Rectal smooth muscle tissue (tissue), 1 donor: ENCODE measurements around the gene PTPMT1.
"Not testable (repeated sequence)": the region's sequence is repeated elsewhere in the genome, so short reads cannot be mapped to it uniquely, and the experiment has no call there.

ENCODE experiments used
- H3K27ac ChIP-seq: one replicate; pipeline ENCODE4 v1.7.0; 2013; ENCODE audit warnings: low read depth, low read length, inconsistent platforms
- H3K27me3 ChIP-seq: one replicate; pipeline ENCODE4 v1.7.0; 2013; ENCODE audit warnings: low read length; ENCODE audit not compliant: control insufficient read depth, insufficient read depth
- H3K36me3 ChIP-seq: one replicate; pipeline ENCODE4 v1.7.0; 2013; ENCODE audit warnings: low read length; ENCODE audit not compliant: control insufficient read depth, insufficient read depth
- H3K4me1 ChIP-seq: one replicate; pipeline ENCODE4 v1.7.0; 2013; ENCODE audit warnings: low read length; ENCODE audit not compliant: control insufficient read depth, insufficient read depth
- H3K4me3 ChIP-seq: one replicate; pipeline ENCODE4 v1.7.0; 2013; ENCODE audit warnings: low read length
- H3K9ac ChIP-seq: one replicate; pipeline ENCODE4 v1.7.0; 2013; ENCODE audit warnings: low read length

The PTPMT1 gene, protein sequence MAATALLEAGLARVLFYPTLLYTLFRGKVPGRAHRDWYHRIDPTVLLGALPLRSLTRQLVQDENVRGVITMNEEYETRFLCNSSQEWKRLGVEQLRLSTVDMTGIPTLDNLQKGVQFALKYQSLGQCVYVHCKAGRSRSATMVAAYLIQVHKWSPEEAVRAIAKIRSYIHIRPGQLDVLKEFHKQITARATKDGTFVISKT

DNA sequence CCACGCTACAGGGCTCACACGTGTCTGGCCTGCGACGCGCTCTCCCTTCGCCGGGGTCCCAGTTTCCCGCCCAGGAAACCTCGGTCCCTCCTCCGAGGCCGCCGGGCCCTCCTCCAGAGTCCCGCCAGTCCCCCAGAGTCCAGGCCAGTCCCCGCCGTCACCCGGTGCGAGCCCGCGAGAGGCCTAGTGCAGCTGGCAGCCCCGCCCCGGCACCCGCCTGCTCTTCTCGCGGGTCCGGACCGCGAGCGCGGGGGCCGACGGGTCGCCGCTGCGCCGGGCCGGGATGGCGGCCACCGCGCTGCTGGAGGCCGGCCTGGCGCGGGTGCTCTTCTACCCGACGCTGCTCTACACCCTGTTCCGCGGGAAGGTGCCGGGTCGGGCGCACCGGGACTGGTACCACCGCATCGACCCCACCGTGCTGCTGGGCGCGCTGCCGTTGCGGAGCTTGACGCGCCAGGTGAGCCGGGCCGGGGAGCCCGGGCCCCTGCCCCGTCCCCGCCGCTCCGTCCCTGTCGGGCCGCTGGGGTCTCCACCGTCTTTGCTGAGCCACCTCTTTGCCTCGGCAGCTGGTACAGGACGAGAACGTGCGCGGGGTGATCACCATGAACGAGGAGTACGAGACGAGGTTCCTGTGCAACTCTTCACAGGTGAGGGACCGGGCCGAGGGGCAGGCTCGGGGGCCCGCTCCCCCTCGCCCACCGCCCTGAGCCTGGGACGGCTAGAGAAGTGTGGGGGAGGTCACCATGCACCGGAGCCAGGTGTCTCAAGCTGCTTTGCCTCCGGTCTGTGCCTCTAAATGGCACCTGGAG is at the start of gene PTPMT1:
Gene PTPMT1, plus strand, starts transcription at position 260 of the 809 bp plus-strand sequence. Its CDS starts 24 bp downstream, at position 284.
- Histone ChIP-seq H3K4me1 (peaks cover 5% of the 10 kb centered on the region), H3K36me3 (peaks cover 3% of the 10 kb centered on the region), H3K27me3 (no peaks in the 10 kb centered on the region), H3K9ac (peak within 1 kb of the TSS; percentile 77), H3K27ac (peak within 1 kb of the TSS; percentile 79), H3K4me3 (peak within 1 kb of the TSS; percentile 88)

DNA sequence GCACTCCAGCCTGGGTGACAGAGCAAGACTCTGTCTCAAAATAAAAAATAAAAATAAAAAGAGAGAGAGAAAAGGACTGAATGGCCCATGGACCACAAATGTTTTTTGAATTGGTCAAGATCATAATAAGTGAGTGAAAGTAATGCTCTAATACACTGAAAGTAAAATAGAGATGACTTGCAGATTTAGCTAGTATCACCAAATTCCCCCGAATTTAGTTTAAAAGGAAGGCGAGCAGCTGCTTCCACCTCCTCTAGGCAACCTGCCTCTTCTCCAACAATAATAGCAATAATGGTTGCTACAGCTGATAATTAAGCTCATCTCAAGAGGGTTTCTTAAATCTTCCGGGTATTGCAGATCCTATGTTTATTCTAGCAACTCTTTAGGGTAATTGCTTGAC is 49.2 kb upstream of the PTPMT1 start:
- no peak overlapping the region for H3K9ac ChIP-seq
- no peak overlapping the region for H3K4me3 ChIP-seq
- no peaks in the 10 kb centered on the region for H3K36me3 ChIP-seq
- peaks cover 28% of the 10 kb centered on the region for H3K4me1 ChIP-seq
- no peaks in the 10 kb centered on the region for H3K27me3 ChIP-seq
- no peak overlapping the region for H3K27ac ChIP-seq

DNA sequence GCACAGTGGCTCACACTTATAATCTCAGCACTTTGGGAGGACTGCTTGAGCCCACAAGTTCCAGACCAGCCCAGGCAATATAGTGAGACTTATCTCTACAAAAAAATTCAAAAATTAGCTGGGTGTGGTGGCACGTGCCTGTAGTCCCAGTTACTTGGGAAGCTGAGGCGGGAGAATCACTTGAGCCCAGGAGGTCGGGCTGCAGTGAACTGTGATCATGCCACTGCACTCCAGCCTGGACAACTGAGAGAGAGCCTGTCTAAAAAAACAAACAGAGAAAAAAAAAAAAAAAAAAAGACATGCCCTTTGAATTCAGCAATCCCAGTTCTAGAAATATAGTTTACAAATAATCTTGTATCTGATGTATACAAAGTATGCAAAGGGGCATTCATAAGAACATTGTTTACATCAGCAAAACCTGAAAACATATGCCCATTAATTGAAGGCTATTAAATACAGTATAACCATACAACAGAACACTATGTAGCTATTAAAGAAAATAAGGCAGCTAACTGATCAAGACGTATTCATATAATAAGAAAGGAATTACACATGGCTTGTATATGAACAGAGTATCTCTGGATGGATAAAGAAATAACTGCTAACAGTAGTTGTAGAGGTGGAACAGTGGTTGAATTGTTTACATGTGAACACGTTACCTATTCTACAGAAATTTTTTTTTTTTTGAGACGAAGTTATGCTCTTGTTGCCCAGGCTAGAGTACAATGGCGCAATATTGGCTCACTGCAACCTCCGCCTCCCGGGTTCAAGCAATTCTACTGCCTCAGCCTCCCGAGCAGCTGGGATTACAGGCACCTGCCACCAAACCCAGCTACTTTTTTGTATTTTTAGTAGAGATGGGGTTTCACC is 48.2 kb upstream of the PTPMT1 start:
- Histone ChIP-seq H3K36me3 (no peaks in the 10 kb centered on the region), H3K9ac (no peak overlapping the region), H3K4me1 (peaks cover 35% of the 10 kb centered on the region), H3K27me3 (no peaks in the 10 kb centered on the region), H3K4me3 (no peak overlapping the region), H3K27ac (no peak overlapping the region)

DNA sequence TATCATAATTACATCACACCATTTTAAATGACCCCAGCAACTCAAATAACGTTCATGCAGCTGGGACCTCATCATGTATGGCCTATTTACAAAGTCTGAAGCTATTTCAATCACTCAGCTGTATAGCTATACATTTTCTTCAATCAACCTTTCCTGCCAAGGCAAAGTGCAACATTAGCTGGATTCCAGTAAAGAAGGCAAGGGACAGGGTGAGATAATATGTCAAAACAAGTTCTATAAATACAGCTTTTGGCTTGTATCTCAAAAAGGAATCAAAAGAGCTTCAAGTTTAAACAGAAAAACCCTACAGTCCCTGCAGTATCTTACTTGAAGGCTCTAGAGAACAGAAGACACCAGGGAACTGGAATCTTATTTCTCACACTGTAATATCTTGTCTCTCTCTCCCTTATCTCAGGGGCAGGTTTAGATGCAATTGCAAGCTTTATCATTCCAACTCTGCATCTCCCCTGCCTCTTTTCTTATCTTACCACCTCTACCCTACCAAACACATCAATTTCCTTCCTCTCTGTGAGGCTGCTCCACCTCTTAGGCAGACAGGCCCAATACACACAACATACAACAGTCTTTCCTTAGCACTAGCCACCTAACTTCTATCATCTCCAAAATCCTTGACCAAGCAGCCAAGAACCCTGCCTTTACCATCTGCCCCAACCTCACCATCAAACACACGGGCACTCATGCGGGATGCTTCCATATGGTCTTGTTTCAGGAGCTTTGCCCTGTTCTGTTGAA is 47.0 kb upstream of the PTPMT1 start:
- Histone ChIP-seq H3K4me1 (peaks cover 39% of the 10 kb centered on the region), H3K27me3 (no peaks in the 10 kb centered on the region), H3K27ac (no peak overlapping the region), H3K4me3 (no peak overlapping the region), H3K36me3 (no peaks in the 10 kb centered on the region), H3K9ac (no peak overlapping the region)

DNA sequence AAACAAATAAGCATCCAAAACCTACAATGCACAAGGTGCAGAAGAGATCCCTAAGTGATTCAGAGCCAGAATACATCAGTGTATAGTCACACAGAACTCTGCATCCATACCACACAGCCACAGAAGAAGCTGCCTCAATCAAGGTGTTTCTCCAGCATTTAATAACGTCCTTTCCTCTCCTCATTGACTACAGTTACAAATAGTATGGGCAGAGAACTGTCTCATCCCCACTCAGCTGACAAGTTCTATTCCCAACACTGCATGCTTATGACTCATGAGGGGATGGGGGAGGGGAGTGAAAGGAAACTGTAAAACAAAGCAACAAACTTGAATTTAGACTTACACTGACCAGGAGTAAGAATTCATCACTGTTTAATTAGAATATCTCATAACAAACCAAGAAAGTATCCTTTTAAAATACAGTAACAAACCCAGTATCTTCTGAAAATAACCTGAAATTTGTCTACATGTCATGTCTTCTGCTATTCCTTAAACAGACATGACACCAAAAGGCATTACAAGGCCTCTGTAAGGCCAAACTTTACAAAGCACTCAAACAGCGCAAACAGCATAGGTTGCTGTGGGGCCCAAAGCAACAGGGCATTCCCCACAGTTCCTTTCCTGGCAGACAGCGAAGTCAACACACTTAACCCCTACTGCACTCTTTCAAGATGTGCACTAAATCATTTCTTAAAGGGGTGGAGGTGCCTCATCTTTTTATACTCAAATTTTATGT is 41.7 kb upstream of the PTPMT1 start:
- Histone ChIP-seq H3K4me3 (peak overlapping the region; percentile 52), H3K27ac (peak overlapping the region; percentile 76), H3K4me1 (peaks cover 30% of the 10 kb centered on the region), H3K9ac (no peak overlapping the region), H3K27me3 (no peaks in the 10 kb centered on the region), H3K36me3 (no peaks in the 10 kb centered on the region)

DNA sequence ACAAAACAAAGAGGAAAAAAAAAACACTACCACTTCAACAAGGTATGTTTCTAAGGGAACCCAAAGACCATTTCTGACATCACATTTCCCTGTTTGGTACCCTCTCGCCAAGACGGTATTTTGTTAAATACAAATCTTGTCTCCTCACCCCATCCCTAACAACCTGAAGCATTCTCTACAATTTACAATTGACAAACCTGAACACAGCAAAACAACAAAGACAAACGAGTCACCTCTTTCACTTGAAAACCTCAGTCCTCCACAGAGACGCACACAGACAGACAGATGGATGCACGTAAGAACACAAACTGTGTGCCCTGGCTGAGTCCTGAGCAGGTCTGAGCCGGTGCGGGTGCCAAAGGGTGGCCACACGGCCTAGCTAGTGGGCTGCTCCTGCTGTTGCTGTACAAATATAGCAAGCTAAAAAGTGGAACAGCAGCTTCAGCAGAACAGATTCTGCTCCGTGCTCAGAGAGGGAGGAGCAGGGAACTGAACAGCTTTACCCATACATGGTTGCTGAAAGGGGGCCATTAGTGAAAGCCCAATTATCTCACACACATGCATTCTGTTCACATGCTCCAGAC is 41.0 kb upstream of the PTPMT1 start:
- Histone ChIP-seq H3K4me1 (peaks cover 27% of the 10 kb centered on the region), H3K27me3 (no peaks in the 10 kb centered on the region), H3K9ac (no peak overlapping the region), H3K36me3 (no peaks in the 10 kb centered on the region), H3K27ac (peak overlapping the region; percentile 76), H3K4me3 (peak overlapping the region; percentile 58)

DNA sequence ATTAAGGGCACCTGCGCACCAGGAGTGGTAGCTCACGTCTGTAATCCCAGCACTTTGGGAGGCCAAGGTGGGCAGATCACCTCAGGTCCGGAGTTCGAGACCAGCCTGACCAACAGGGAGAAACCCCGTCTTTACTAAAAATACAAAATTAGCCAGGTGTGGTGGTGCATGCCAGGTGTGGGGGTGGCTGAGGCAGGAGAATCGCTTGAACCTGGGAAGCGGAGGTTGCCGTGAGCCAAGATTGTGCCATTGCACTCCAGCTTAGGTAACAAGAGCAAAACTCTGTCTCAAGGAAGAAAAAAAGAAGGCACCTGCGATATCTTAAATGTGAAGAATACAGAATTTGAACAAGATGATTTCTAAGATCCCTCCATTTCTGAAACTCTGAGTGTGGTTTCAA is 39.4 kb upstream of the PTPMT1 start:
- Histone ChIP-seq H3K27ac (peak overlapping the region; percentile 63), H3K4me1 (peaks cover 19% of the 10 kb centered on the region)
- not testable (repeated sequence) for H3K4me3 ChIP-seq, H3K27me3 ChIP-seq, H3K36me3 ChIP-seq, H3K9ac ChIP-seq

DNA sequence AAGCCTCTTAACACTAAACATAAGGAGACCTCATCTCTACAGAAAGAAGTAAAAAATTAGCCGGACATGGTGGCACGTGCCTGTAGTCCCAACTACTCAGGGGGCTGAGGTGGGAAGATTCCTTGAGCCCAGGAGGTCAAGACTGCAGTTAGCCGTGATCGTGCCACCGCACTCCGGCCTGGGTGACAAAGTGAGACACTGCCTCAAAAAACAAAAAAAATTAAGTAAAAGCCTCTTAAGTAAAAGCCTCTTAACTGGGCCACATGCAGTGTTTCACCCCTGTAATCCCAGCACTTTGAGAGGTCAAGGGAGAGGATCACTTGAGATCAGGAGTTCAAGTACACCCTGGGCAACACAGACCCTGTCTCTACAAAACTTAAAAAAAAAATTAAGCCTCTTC is 38.2 kb upstream of the PTPMT1 start:
- Histone ChIP-seq H3K36me3 (no peaks in the 10 kb centered on the region), H3K4me3 (no peak overlapping the region), H3K4me1 (peaks cover 14% of the 10 kb centered on the region), H3K27ac (no peak overlapping the region), H3K27me3 (no peaks in the 10 kb centered on the region), H3K9ac (no peak overlapping the region)

DNA sequence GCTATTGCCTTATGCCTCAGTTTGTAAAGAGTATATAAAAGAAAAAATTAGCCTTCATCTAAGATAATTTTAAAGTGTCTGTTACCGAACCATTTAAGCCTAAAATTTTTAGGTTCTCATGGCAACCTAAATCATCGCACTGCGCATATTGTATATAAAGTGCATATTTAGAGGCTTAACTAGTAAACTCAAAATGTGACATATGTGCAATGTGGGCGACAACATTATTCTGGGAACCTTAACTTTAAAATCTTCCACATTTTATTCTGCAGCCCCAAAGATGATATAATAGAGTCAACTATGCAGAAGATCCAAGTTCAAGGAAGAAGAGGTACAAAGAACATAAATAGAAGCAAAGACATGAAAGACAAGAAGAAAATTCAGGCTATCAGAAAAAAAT is 35.4 kb upstream of the PTPMT1 start:
- no peak overlapping the region for H3K4me3 ChIP-seq
- no peak overlapping the region for H3K9ac ChIP-seq
- H3K27ac ChIP-seq, result no peak overlapping the region
- no peaks in the 10 kb centered on the region for H3K36me3 ChIP-seq
- H3K27me3 ChIP-seq, result no peaks in the 10 kb centered on the region
- H3K4me1 ChIP-seq, result peaks cover 14% of the 10 kb centered on the region

DNA sequence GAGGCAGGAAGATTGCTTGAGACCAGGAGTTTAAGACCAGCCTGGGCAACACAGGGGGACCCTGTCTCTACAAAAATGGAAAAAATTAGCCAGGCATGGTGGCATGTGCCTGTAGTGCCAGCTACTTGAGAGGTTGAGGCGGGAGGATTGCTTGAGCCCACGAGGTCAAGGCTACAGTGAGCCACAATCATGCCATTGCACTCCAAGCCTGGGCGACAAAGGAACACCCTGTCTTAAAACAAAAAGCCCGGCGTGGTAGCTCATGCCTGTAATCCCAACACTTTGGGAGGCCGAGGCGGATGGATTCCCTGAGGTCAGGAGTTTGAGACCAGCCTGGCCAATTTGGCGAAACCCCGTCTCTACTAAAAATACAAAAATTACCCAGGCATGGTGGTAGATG is 34.7 kb upstream of the PTPMT1 start:
- H3K4me3 ChIP-seq, H3K36me3 ChIP-seq, H3K27me3 ChIP-seq, H3K27ac ChIP-seq, H3K9ac ChIP-seq, H3K4me1 ChIP-seq: not testable (repeated sequence)

DNA sequence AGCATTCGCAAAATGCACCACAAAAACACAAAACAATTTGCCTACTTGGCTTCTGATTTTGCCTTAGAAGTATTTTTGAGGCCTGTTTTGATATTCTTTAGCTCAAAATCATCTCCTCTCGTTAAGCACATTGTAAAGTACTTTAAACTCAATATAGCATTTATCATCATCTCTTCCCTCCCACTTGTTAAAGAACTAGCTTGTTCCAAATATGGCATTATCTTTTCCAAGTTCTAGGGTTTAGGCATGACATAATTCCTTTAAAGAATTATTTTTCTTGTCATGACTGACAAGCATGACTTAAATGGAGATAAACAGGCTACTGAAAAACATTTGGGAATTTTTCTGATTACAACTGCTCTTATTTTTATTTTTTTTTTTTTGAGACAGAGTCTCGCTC is 33.7 kb upstream of the PTPMT1 start:
- H3K36me3 ChIP-seq, result no peaks in the 10 kb centered on the region
- no peaks in the 10 kb centered on the region for H3K27me3 ChIP-seq
- H3K4me3 ChIP-seq, result no peak overlapping the region
- H3K4me1 ChIP-seq, result peaks cover 10% of the 10 kb centered on the region
- no peak overlapping the region for H3K9ac ChIP-seq
- no peak overlapping the region for H3K27ac ChIP-seq
